ENCODE data around the gene PRR35.

Gene PRR35
- long read RNA-seq: 0 reads

- Histone ChIP-seq H3K27ac (replicated peaks) (no peak within 1 kb of the TSS), H3K4me3 (replicated peaks; ENCODE audit: insufficient read depth, low read length) (no peak within 1 kb of the TSS), H3K27me3 (ENCODE audit: insufficient read depth, poor library complexity, severe bottlenecking) (peaks cover 22% of the 10 kb centered on the region)
- DNase-seq (ENCODE audit: low read depth in 1 of 2, low spot score in 1 of 2): no peak
- TF ChIP-seq SPI1 (IDR thresholded peaks at IDR 0.05; ENCODE audit: borderline replicate concordance, low read depth): no peak
- TF ChIP-seq POLR2AphosphoS5 (IDR thresholded peaks at IDR 0.05; ENCODE audit: low read depth): no peak
- TF ChIP-seq, protein P1, sequence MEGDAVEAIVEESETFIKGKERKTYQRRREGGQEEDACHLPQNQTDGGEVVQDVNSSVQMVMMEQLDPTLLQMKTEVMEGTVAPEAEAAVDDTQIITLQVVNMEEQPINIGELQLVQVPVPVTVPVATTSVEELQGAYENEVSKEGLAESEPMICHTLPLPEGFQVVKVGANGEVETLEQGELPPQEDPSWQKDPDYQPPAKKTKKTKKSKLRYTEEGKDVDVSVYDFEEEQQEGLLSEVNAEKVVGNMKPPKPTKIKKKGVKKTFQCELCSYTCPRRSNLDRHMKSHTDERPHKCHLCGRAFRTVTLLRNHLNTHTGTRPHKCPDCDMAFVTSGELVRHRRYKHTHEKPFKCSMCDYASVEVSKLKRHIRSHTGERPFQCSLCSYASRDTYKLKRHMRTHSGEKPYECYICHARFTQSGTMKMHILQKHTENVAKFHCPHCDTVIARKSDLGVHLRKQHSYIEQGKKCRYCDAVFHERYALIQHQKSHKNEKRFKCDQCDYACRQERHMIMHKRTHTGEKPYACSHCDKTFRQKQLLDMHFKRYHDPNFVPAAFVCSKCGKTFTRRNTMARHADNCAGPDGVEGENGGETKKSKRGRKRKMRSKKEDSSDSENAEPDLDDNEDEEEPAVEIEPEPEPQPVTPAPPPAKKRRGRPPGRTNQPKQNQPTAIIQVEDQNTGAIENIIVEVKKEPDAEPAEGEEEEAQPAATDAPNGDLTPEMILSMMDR (IDR thresholded peaks at IDR 0.05; ENCODE audit: insufficient read depth, low read length): no peak
- TF ChIP-seq, protein P2, sequence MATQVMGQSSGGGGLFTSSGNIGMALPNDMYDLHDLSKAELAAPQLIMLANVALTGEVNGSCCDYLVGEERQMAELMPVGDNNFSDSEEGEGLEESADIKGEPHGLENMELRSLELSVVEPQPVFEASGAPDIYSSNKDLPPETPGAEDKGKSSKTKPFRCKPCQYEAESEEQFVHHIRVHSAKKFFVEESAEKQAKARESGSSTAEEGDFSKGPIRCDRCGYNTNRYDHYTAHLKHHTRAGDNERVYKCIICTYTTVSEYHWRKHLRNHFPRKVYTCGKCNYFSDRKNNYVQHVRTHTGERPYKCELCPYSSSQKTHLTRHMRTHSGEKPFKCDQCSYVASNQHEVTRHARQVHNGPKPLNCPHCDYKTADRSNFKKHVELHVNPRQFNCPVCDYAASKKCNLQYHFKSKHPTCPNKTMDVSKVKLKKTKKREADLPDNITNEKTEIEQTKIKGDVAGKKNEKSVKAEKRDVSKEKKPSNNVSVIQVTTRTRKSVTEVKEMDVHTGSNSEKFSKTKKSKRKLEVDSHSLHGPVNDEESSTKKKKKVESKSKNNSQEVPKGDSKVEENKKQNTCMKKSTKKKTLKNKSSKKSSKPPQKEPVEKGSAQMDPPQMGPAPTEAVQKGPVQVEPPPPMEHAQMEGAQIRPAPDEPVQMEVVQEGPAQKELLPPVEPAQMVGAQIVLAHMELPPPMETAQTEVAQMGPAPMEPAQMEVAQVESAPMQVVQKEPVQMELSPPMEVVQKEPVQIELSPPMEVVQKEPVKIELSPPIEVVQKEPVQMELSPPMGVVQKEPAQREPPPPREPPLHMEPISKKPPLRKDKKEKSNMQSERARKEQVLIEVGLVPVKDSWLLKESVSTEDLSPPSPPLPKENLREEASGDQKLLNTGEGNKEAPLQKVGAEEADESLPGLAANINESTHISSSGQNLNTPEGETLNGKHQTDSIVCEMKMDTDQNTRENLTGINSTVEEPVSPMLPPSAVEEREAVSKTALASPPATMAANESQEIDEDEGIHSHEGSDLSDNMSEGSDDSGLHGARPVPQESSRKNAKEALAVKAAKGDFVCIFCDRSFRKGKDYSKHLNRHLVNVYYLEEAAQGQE (IDR thresholded peaks at IDR 0.05; ENCODE audit: insufficient replicate concordance, low read depth): no peak
- no peak for TF ChIP-seq GABPA (IDR thresholded peaks at IDR 0.05; ENCODE audit: low read depth)
These were observed at the start of gene PRR35 for GRCh38 chr16:560204-560700. Gene PRR35, plus strand, starts transcription at chr16:560394. Its CDS starts 2,901 bp downstream, at chr16:563295.

DNA sequence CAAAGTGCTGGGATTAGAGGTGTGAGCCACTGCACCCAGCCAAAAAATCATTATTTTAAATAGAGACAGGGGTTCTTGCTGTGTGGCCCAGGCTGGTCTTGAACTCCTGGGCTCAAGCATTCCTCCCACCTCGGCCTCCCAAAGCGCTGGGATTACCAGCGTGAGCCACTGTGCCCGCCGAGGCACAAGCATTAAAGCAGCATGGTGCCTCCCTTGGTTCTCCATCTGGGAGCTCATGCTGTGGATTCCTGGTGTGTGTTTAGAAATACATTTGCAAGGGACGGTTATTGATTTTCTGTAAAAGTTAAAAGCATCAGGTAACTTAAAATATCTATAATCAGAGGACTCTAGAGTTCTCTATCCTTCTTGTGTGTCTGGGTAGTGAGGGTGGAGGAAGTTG is 47.4 kb upstream of the PRR35 start:
- H3K27ac ChIP-seq (replicated peaks): no peak overlapping the region
- no peak for DNase-seq (ENCODE audit: low read depth in 1 of 2, low spot score in 1 of 2)

DNA sequence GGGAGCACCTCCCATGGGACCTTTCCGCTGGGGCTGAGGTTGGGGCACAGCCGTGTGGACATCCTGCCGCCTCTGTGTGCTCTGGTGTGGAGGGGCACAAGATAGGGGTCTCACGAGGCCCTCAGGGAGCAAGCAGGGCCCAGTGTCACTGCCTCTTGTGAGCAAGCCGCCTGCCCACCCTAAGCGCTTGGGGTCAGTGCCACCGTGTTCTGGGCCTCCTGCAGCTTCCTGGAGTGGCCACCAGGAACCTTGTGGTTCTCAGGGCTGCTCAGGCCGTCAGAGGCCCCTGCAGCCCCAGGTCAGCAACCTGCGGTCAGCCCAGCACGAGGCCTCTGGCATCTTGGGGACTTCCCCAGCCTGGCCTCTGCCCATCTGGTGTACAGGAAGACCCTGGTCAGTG is 46.2 kb upstream of the PRR35 start:
- no peak overlapping the region for H3K27ac ChIP-seq (replicated peaks)
- TF ChIP-seq GABPA (IDR thresholded peaks at IDR 0.05; ENCODE audit: low read depth): no peak
- TF ChIP-seq, protein P1 (IDR thresholded peaks at IDR 0.05; ENCODE audit: insufficient read depth, low read length): no peak
- TF ChIP-seq, protein P2 (IDR thresholded peaks at IDR 0.05; ENCODE audit: insufficient replicate concordance, low read depth): no peak
- TF ChIP-seq SPI1 (IDR thresholded peaks at IDR 0.05; ENCODE audit: borderline replicate concordance, low read depth): no peak
- TF ChIP-seq POLR2AphosphoS5 (IDR thresholded peaks at IDR 0.05; ENCODE audit: low read depth): no peak

More for the DNA sequence above, 47.4 kb upstream of the PRR35 start:
- no peak for TF ChIP-seq POLR2AphosphoS5 (IDR thresholded peaks at IDR 0.05; ENCODE audit: low read depth)
- no peak for TF ChIP-seq SPI1 (IDR thresholded peaks at IDR 0.05; ENCODE audit: borderline replicate concordance, low read depth)
- TF ChIP-seq, protein P2 (IDR thresholded peaks at IDR 0.05; ENCODE audit: insufficient replicate concordance, low read depth): no peak
- no peak for TF ChIP-seq GABPA (IDR thresholded peaks at IDR 0.05; ENCODE audit: low read depth)
- TF ChIP-seq, protein P1 (IDR thresholded peaks at IDR 0.05; ENCODE audit: insufficient read depth, low read length): no peak
- Histone ChIP-seq H3K4me3 (replicated peaks; ENCODE audit: insufficient read depth, low read length) (no peak overlapping the region), H3K27me3 (ENCODE audit: insufficient read depth, poor library complexity, severe bottlenecking) (no peaks in the 10 kb centered on the region)

More for the DNA sequence above, 46.2 kb upstream of the PRR35 start:
- Histone ChIP-seq H3K27me3 (ENCODE audit: insufficient read depth, poor library complexity, severe bottlenecking) (no peaks in the 10 kb centered on the region), H3K4me3 (replicated peaks; ENCODE audit: insufficient read depth, low read length) (no peak overlapping the region)
- DNase-seq (ENCODE audit: low read depth in 1 of 2, low spot score in 1 of 2): no peak
